ENCODE data around the gene SLK.

The SLK gene

DNA sequence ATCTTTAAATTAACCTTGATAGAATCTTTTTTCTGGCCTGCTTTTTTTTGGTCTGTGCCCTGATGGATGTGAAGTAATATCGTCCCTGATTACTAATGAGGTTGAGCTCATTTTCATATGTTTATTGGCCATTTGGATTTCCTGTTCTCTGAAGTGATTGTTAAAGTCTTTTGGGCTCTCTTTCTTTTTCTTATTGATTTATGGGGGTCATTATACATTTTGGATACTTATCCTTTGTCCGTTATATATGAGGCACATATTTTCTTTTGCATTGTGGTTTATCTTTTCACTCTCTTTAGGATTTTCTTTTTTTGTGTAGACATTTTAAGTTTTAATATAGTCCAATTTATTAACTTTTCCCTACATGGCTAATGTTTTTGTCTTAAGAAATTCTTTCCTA, 12.6 kb downstream of the SLK start:
- Histone ChIP-seq H3K4me2 (ENCODE audit: low read depth, low read length) (no peak overlapping the region), H3K27ac (ENCODE audit: low read length) (no peak overlapping the region), H2AFZ (ENCODE audit: low read length) (no peak overlapping the region), H3K9ac (ENCODE audit: low read length) (no peak overlapping the region), H3F3A (ENCODE audit: insufficient read depth, low read length) (peaks cover 15% of the 10 kb centered on the region), H3K9me2 (replicated peaks; ENCODE audit: insufficient read depth, low read length) (no peaks in the 10 kb centered on the region), H3K4me1 (ENCODE audit: low read length) (peaks cover 26% of the 10 kb centered on the region), H3K36me3 (replicated peaks; ENCODE audit: insufficient read depth, low read length) (no peaks in the 10 kb centered on the region), H3K79me2 (ENCODE audit: low read length) (peaks cover 88% of the 10 kb centered on the region), H4K20me1 (ENCODE audit: insufficient read depth, low read length) (no peaks in the 10 kb centered on the region), H3K9me3 (replicated peaks; ENCODE audit: insufficient read depth, low read length) (no peaks in the 10 kb centered on the region), H3K4me3 (ENCODE audit: low read length) (no peak overlapping the region), H3K27me3 (replicated peaks; ENCODE audit: insufficient read depth, low read length) (no peaks in the 10 kb centered on the region)
- TF ChIP-seq, protein P1, sequence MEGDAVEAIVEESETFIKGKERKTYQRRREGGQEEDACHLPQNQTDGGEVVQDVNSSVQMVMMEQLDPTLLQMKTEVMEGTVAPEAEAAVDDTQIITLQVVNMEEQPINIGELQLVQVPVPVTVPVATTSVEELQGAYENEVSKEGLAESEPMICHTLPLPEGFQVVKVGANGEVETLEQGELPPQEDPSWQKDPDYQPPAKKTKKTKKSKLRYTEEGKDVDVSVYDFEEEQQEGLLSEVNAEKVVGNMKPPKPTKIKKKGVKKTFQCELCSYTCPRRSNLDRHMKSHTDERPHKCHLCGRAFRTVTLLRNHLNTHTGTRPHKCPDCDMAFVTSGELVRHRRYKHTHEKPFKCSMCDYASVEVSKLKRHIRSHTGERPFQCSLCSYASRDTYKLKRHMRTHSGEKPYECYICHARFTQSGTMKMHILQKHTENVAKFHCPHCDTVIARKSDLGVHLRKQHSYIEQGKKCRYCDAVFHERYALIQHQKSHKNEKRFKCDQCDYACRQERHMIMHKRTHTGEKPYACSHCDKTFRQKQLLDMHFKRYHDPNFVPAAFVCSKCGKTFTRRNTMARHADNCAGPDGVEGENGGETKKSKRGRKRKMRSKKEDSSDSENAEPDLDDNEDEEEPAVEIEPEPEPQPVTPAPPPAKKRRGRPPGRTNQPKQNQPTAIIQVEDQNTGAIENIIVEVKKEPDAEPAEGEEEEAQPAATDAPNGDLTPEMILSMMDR (IDR thresholded peaks at IDR 0.05; ENCODE audit: low read length) = no peak
- TF ChIP-seq EZH2 (optimal IDR thresholded peaks at IDR 0.05; ENCODE audit: low read depth, low read length) (no peak), EZH2phosphoT487 (IDR thresholded peaks at IDR 0.05; ENCODE audit: low read length) (no peak)
- DNase-seq = no peak

DNA sequence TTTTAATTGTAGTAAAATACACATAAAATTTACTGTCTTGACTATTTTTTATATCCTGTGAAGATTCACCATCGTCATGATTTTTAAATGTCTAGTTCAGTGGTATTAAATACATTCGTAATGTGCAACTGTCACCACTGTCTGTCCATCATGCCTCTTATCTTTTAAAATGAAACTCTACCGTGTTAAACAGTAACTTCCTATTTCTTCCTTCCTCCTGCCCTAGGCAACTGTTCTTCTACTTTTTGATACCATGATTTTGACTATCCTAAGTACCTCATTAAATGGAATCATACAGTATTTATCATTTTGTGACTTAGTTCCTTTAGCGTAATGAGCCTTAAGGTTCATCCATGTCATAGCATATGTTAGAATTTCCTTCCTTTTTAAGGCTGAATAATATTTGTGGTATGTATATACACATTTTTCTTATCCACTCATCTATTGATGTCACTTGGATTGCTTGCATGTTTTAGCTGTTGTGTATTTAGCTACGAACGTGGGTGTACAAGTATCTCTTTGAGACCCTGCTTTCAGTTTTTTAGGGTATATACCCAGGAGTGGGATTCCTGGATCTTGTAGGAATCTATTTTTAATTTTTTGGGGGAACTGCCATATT, 13.5 kb downstream of the SLK start:
- Histone ChIP-seq H3K4me2 (ENCODE audit: low read depth, low read length) (no peak overlapping the region), H4K20me1 (ENCODE audit: insufficient read depth, low read length) (no peaks in the 10 kb centered on the region), H3F3A (ENCODE audit: insufficient read depth, low read length) (peaks cover 15% of the 10 kb centered on the region), H3K9me2 (replicated peaks; ENCODE audit: insufficient read depth, low read length) (no peaks in the 10 kb centered on the region), H3K27ac (ENCODE audit: low read length) (no peak overlapping the region), H3K36me3 (replicated peaks; ENCODE audit: insufficient read depth, low read length) (no peaks in the 10 kb centered on the region), H2AFZ (ENCODE audit: low read length) (no peak overlapping the region), H3K9ac (ENCODE audit: low read length) (no peak overlapping the region), H3K4me3 (ENCODE audit: low read length) (no peak overlapping the region), H3K9me3 (replicated peaks; ENCODE audit: insufficient read depth, low read length) (no peaks in the 10 kb centered on the region), H3K4me1 (ENCODE audit: low read length) (peaks cover 34% of the 10 kb centered on the region), H3K79me2 (ENCODE audit: low read length) (peaks cover 90% of the 10 kb centered on the region), H3K27me3 (replicated peaks; ENCODE audit: insufficient read depth, low read length) (no peaks in the 10 kb centered on the region)
- DNase-seq = no peak
- TF ChIP-seq, protein P1 (IDR thresholded peaks at IDR 0.05; ENCODE audit: low read length) = no peak
- no peak for TF ChIP-seq EZH2 (optimal IDR thresholded peaks at IDR 0.05; ENCODE audit: low read depth, low read length)
- TF ChIP-seq EZH2phosphoT487 (IDR thresholded peaks at IDR 0.05; ENCODE audit: low read length) = no peak

DNA sequence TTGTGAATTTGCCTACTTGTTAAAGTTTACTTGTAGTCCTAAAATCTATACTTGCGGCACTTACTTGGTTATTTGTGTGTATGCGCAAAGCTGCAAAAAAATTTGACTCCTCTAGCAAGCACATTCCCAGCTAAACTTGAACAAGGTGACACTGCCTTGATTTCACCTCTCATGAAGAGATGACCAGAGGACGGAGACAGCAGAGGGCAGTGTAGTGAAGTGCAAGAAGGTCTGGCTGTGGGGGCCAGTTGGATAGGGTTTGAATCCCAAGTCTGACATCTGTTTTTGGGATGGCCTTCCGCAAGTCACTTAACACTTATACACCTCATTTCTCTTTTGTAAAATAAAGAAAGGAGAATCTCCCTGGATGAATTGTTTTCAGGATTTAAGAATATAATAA, 15.7 kb downstream of the SLK start:
- Histone ChIP-seq H3K27me3 (replicated peaks; ENCODE audit: insufficient read depth, low read length) (no peaks in the 10 kb centered on the region), H3K36me3 (replicated peaks; ENCODE audit: insufficient read depth, low read length) (no peaks in the 10 kb centered on the region), H3K9ac (ENCODE audit: low read length) (peak overlapping the region; percentile 15; the same call in 1 of the 2 replicates), H3K4me3 (ENCODE audit: low read length) (peak overlapping the region; percentile 19; the same call in 1 of the 2 replicates), H4K20me1 (ENCODE audit: insufficient read depth, low read length) (no peaks in the 10 kb centered on the region), H3F3A (ENCODE audit: insufficient read depth, low read length) (peaks cover 15% of the 10 kb centered on the region), H2AFZ (ENCODE audit: low read length) (no peak overlapping the region), H3K4me2 (ENCODE audit: low read depth, low read length) (peak overlapping the region; percentile 81), H3K27ac (ENCODE audit: low read length) (peak overlapping the region; percentile 78), H3K9me2 (replicated peaks; ENCODE audit: insufficient read depth, low read length) (no peaks in the 10 kb centered on the region), H3K4me1 (ENCODE audit: low read length) (peaks cover 34% of the 10 kb centered on the region), H3K79me2 (ENCODE audit: low read length) (peaks cover 89% of the 10 kb centered on the region), H3K9me3 (replicated peaks; ENCODE audit: insufficient read depth, low read length) (no peaks in the 10 kb centered on the region)
- peak; percentile 53 for DNase-seq
- TF ChIP-seq EZH2phosphoT487 (IDR thresholded peaks at IDR 0.05; ENCODE audit: low read length) (no peak), EZH2 (optimal IDR thresholded peaks at IDR 0.05; ENCODE audit: low read depth, low read length) (no peak)
- TF ChIP-seq, protein P1 (IDR thresholded peaks at IDR 0.05; ENCODE audit: low read length) = peak; percentile 69
